Heart left ventricle (tissue), 16 donors: ENCODE measurements around the gene DGKG. TPM values are rescaled to one million over a fixed set of nuclear protein-coding genes. Genes with fewer than 3 reads are reported as not detected.

Source experiments
- ATAC-seq, 4 donors: fragments of 200-7000 bp; cut with Tn5 transposase; one replicate each; pipeline ENCODE4 v1.9.1; 2020 to 2022; ENCODE audit warnings: moderate library complexity in 4 of 4, mild to moderate bottlenecking in 3 of 4, moderate number of reproducible peaks in 1 of 4
- DNase-seq, 5 donors: peaks; one replicate each; pipeline ENCODE4 v3.0.0-alpha.2; 2020
- H3K27ac ChIP-seq, 12 donors: fragments of 200-600 bp; sonication (generic) in 4 of 12; one replicate each; pipeline versions ENCODE4 v1.5.0 to v1.8.0; 2016 to 2022; ENCODE audit warnings: mild to moderate bottlenecking in 2 of 12
- H3K27me3 ChIP-seq, 9 donors: fragments of 200-600 bp; sonication (generic) in 2 of 9; one replicate each; pipeline versions ENCODE4 v1.5.1 to v1.8.0; 2016 to 2022; ENCODE audit warnings: mild to moderate bottlenecking in 3 of 9
- H3K36me3 ChIP-seq, 9 donors: fragments of 200-600 bp; sonication (generic) in 2 of 9; one replicate each; pipeline versions ENCODE4 v1.5.0 to v1.8.0; 2018 to 2022; ENCODE audit warnings: mild to moderate bottlenecking in 2 of 9
- H3K4me1 ChIP-seq, 12 donors: fragments of 200-600 bp; sonication (generic) in 4 of 12; one replicate each; pipeline versions ENCODE4 v1.5.0 to v1.8.0; 2016 to 2022; ENCODE audit warnings: mild to moderate bottlenecking in 3 of 12
- H3K4me3 ChIP-seq, 12 donors: fragments of 200-600 bp; sonication (generic) in 4 of 12; one replicate each; pipeline versions ENCODE4 v1.5.0 to v1.8.0; 2017 to 2022; ENCODE audit warnings: mild to moderate bottlenecking in 9 of 12, moderate library complexity in 4 of 12
- H3K9me3 ChIP-seq, 12 donors: fragments of 200-600 bp; sonication (generic) in 4 of 12; one replicate each; pipeline versions ENCODE4 v1.5.0 to v1.8.0; 2016 to 2022; ENCODE audit warnings: mild to moderate bottlenecking in 1 of 12
- POLR2A ChIP-seq, 2 donors: fragments of 450-650 bp; IDR thresholded peaks; one replicate each; pipeline ENCODE4 v1.6.1; 2017; ENCODE audit warnings: antibody characterized with exemption in 2 of 2, mild to moderate bottlenecking in 2 of 2, moderate library complexity in 2 of 2
- WGBS, 4 donors: extraction: QIAGEN DNeasy Blood & Tissue Kit in 2 of 4; methylation state at CpG; one replicate each; pipeline versions ENCODE4 v1.1.5 to v1.1.7; 2013 to 2018; 5-methylcytosine and 5-hydroxymethylcytosine counted together
- intact Hi-C, 10 donors: fragments of 100-400 bp; cut with DNase I; formaldehyde crosslinking; loops; one replicate each; pipeline versions ENCODE4 v1.11.1 to v1.14.2; 2022
- polyA plus RNA-seq, 2 donors: library from polyadenylated mRNA; stranded (reverse); fragments of 200-250 nt; gene quantifications; one replicate each; pipeline ENCODE4 v1.2.3, GENCODE V29; 2013
- total RNA-seq, 9 donors: library from RNA; depleted of rRNA in 2 of 9; stranded (reverse); fragments of >200 nt in 2 of 9; fragmentation: NEBNext Ultra II Directional in 3 of 9; extraction: Animal tissue kit (Norgen Biotek cat#: 25700) in 3 of 9; gene quantifications; one replicate each; pipeline versions ENCODE4 v1.1.0 to v1.2.4, GENCODE V29; 2016 to 2023
- TF ChIP-seq, protein P1 (sequence below), 12 donors: fragments of 200-600 bp; sonication (generic) in 4 of 12; IDR thresholded peaks; one replicate each; pipeline versions ENCODE4 v1.5.0 to v1.8.0; 2018 to 2022; ENCODE audit warnings: antibody characterized with exemption in 12 of 12, mild to moderate bottlenecking in 5 of 12
- donor health status: ischemic (EF 13 %, LVEDD 7.1; RV severe dilation, severe dysfunction).
- donor health status: healthy with polysubstance abuse.
- donor health status: DM: no; HTN: yes; CAD: no.
- donor health status: DM: no; HTN: no; CAD: no.
- donor health status: ischemic (EF 25% LVEDD 6.9; RV normal size, moderate dysfunction).
- donor health status: ischemic (EF 25% LVEDD 5.7; RV mildly dilated, moderate dysfunction).
- donor health status: healthy.
- donor health status: DM: yes; HTN: yes; CAD: no.
- donor health status: ischemic (EF 35%, LVEDD 5.7; RV mildly dilated, moderate dysfunction).
- donor health status: nonischemic (EF 11% LVEDD 7.7; RV severe dilation, severe dysfunction).
- donor health status: DM: yes; HTN: yes; CAD: no.
- donor health status: PGD.
- donor health status: ischemic (EF 29% LVEDD 5.4; RV normal size, mild dysfunction).
- donor health status: nonischemic (EF 23%, LVEDD 6.1; RV moderate dilation, normal function).

The DGKG gene
- total and polyA plus RNA-seq, 11 donors = 9.0 to 59.3 (median 32.0) TPM

- Histone ChIP-seq H3K27ac (no peak overlapping the region), H3K36me3 (peaks cover 0 to 19% (median 9%) of the 10 kb centered on the region in 9 donors), H3K4me3 (no peak overlapping the region), H3K4me1 (peaks cover 0 to 34% (median 0%) of the 10 kb centered on the region in 12 donors), H3K27me3 (no peaks in the 10 kb centered on the region), H3K9me3 (no peaks in the 10 kb centered on the region)
- 80 to 84% (median 82%) methylated on average over 9 of the region's 9 CpGs for WGBS, 4 donors
- TF ChIP-seq POLR2A (IDR thresholded peaks at IDR 0.05) = no peak
- TF ChIP-seq, protein P1, sequence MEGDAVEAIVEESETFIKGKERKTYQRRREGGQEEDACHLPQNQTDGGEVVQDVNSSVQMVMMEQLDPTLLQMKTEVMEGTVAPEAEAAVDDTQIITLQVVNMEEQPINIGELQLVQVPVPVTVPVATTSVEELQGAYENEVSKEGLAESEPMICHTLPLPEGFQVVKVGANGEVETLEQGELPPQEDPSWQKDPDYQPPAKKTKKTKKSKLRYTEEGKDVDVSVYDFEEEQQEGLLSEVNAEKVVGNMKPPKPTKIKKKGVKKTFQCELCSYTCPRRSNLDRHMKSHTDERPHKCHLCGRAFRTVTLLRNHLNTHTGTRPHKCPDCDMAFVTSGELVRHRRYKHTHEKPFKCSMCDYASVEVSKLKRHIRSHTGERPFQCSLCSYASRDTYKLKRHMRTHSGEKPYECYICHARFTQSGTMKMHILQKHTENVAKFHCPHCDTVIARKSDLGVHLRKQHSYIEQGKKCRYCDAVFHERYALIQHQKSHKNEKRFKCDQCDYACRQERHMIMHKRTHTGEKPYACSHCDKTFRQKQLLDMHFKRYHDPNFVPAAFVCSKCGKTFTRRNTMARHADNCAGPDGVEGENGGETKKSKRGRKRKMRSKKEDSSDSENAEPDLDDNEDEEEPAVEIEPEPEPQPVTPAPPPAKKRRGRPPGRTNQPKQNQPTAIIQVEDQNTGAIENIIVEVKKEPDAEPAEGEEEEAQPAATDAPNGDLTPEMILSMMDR (IDR thresholded peaks at IDR 0.05) = no peak
- intact Hi-C loops = no loop called here
- DNase-seq = no peak
- peak in 3 of 4 donors; percentile 46 to 59 (median 58) for ATAC-seq
Measured at GRCh38 chr3:186152889-186153292, 209.1 kb downstream of the DGKG start.

DNA sequence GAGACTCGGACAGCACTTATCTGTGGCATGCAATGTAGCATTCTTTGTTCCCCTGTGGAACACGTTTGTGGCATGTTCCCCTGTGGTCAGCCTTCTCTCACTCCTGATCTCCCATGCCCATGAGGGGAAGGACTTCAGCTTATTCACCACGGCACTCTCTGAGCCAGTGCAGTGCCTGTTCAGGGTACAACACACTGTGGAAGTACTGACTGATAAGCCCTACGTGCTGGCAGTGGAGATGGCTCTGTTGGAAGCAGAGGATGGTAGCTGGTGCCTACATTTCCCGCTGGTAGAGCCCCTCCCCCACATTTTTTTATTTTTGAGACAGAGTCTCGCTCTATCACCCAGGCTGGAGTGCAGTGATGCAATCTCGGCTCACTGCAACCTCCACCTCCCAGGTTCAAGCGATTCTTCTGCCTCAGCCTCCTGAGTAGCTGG lies 209.7 kb downstream of the DGKG start:
- no peak for TF ChIP-seq POLR2A (IDR thresholded peaks at IDR 0.05)
- TF ChIP-seq, protein P1 (IDR thresholded peaks at IDR 0.05) = no peak
- H3K27me3 ChIP-seq = no peaks in the 10 kb centered on the region
- DNase-seq = no peak
- no peaks in the 10 kb centered on the region for H3K9me3 ChIP-seq
- peak in 3 of 4 donors; percentile 41 to 59 (median 59) for ATAC-seq
- WGBS, 4 donors = 53 to 64% (median 56%) methylated on average over 8 of the region's 8 CpGs
- H3K36me3 ChIP-seq = peaks cover 0 to 20% (median 9%) of the 10 kb centered on the region in 9 donors
- intact Hi-C loops = no loop called here
- H3K27ac ChIP-seq = no peak overlapping the region
- H3K4me3 ChIP-seq = no peak overlapping the region
- H3K4me1 ChIP-seq = peaks cover 0 to 34% (median 0%) of the 10 kb centered on the region in 12 donors

DNA sequence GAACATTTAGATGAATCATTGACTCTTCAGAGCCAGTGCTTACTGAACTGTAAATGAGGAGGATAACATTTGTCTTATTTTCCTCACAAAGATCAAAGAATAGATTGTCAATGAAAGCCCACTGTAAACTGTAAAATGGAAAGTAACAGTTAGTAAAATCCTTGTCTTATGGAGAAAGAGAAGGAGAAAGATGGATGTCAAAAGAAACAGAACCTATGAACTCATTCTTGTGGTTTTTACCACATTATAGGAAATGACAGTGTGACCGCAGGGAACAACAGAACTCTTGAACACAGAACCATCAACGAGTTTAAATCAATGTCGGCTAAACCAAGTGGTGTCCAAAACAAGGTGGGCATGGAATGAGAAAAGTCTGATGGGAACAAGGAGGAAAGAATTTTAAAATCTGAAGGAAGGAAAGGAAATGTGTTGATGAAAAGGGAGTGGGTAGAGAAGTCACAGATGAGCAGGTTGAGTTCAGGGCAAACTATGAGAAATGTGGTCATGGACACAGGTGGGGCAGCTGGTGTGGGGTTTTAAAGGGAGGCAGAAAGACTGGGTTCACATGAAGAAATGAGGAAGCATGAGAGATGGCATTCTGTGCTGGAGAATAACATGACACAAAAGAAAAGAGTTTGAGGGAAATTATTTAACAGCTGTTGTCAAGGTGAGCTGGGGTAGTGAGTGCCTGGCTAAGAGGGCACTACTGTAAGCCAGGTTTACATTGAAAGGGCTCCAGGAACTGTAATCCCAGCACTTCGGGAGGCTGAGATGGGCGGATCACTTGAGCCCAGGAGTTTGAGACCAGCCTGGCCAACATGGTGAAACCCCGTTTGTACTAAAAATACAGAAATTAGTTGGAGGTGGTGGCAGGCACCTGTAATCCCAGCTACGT lies 210.7 kb downstream of the DGKG start:
- 83 to 89% (median 87%) methylated on average over 7 of the region's 7 CpGs for WGBS, 4 donors
- TF ChIP-seq, protein P1 (IDR thresholded peaks at IDR 0.05) = no peak
- TF ChIP-seq POLR2A (IDR thresholded peaks at IDR 0.05) = no peak
- intact Hi-C loops = no loop called here
- ATAC-seq (no peak), DNase-seq (no peak)
- Histone ChIP-seq H3K27ac (no peak overlapping the region), H3K4me1 (peaks cover 0 to 34% (median 0%) of the 10 kb centered on the region in 12 donors), H3K4me3 (no peak overlapping the region), H3K36me3 (peaks cover 0 to 20% (median 9%) of the 10 kb centered on the region in 9 donors), H3K9me3 (no peaks in the 10 kb centered on the region), H3K27me3 (no peaks in the 10 kb centered on the region)

GRCh38 chr3:186150041-186150830 lies 211.8 kb downstream of the DGKG start:
- Histone ChIP-seq H3K4me1 (peaks cover 0 to 34% (median 0%) of the 10 kb centered on the region in 12 donors), H3K9me3 (no peaks in the 10 kb centered on the region), H3K27me3 (no peaks in the 10 kb centered on the region), H3K36me3 (peaks cover 0 to 20% (median 9%) of the 10 kb centered on the region in 9 donors), H3K4me3 (no peak overlapping the region), H3K27ac (no peak overlapping the region)
- WGBS, 4 donors = 66 to 77% (median 73%) methylated on average over 11 of the region's 11 CpGs
- DNase-seq (no peak), ATAC-seq (no peak)
- TF ChIP-seq POLR2A (IDR thresholded peaks at IDR 0.05) = no peak
- TF ChIP-seq, protein P1 (IDR thresholded peaks at IDR 0.05) = no peak
- intact Hi-C loops = no loop called here
